Measurements from ENCODE around the gene ANO3. TPM values are rescaled to one million over a fixed set of nuclear protein-coding genes. Genes with fewer than 3 reads are reported as not detected.

Gene ANO3
- total and polyA plus RNA-seq, 2 of the 8 experiments (the other 6 are each of a cell fraction or from before 2014, with no cell fraction given): not detected

DNA sequence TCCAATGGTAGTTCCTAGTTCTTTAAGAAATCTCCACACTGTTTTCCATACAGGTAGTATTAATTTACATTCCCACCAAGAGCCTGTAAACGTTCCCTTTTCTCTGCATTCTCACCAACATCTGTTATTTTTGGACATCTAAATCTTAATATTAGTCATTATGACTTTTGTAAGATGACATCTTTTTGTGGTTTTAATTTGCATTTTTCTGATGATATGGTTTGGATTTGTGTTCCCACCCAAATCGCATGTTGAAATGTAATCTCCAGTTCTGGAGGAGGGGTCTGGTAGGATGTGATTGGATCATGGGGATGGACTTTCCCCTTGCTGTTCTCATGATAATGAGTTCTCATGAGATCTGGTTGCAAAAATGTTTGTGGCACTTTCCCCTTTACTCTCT, 151.2 kb downstream of the ANO3 start:
- TF ChIP-seq RFX5 (IDR thresholded peaks at IDR 0.05; ENCODE audit: borderline replicate concordance, low read depth, low read length) (no peak), CTCF (IDR thresholded peaks at IDR 0.05; ENCODE audit: control extremely low read depth in 1 of 3, insufficient read depth in 1 of 3, low read depth in 1 of 3, low read length in 3 of 3) (no peak), JUN (IDR thresholded peaks at IDR 0.05; ENCODE audit: low read depth, low read length) (no peak), TBP (IDR thresholded peaks at IDR 0.05; ENCODE audit: low read depth, low read length) (no peak), MAFK (IDR thresholded peaks at IDR 0.05; ENCODE audit: low read depth, low read length) (no peak), SIX5 (IDR thresholded peaks at IDR 0.05; ENCODE audit: low read depth, low read length) (no peak), CHD1 (IDR thresholded peaks at IDR 0.05; ENCODE audit: low read depth, low read length) (no peak), BCL11A (IDR thresholded peaks at IDR 0.05; ENCODE audit: low read depth in 2 of 2, low read length in 2 of 2) (no peak)
- no peak overlapping the region for H3K27ac ChIP-seq (ENCODE audit: low read depth, low read length)
- no peak for DNase-seq (ENCODE audit: low read depth in 1 of 2, low spot score in 2 of 2)
- H4K91ac ChIP-seq (replicated peaks; ENCODE audit: insufficient read length, low read length): no peak overlapping the region
- H2BK15ac ChIP-seq (ENCODE audit: low read length): no peak overlapping the region
- no peaks in the 10 kb centered on the region for H3K79me2 ChIP-seq (ENCODE audit: control insufficient read depth in 1 of 2, insufficient read depth in 2 of 2, low read length in 2 of 2)
- H4K8ac ChIP-seq (ENCODE audit: extremely low read depth, insufficient read depth, low read length): no peak overlapping the region
- no peak overlapping the region for H3K9ac ChIP-seq (replicated peaks in 1 of 4; ENCODE audit: extremely low read depth in 1 of 4, low read depth in 3 of 4, low read length in 3 of 4)
- WGBS, 2 experiments (ENCODE audit: extremely low coverage in 1 of 2, insufficient coverage in 1 of 2, insufficient read length in 1 of 2, insufficient replicate concordance in 2 of 2, low coverage in 1 of 2, low lambda C conversion rate in 2 of 2, missing lambda C conversion rate in 1 of 2): 83% methylated on average over 2 of the region's 2 CpGs; no CpG with 5 or more reads in 1 of the 2 experiments
- no peak overlapping the region for H3K18ac ChIP-seq (ENCODE audit: extremely low read depth, low read length)
- H3K79me1 ChIP-seq (ENCODE audit: low read depth, low read length): no peaks in the 10 kb centered on the region
- no peak overlapping the region; the same call in 1 of the 2 replicates for H2AFZ ChIP-seq (ENCODE audit: low read length)
- no peak overlapping the region for H2BK120ac ChIP-seq (replicated peaks; ENCODE audit: low read depth, low read length)
- CTCF ChIA-PET (ENCODE audit: partially characterized antibody): no interaction called here
- H3K14ac ChIP-seq (ENCODE audit: insufficient read length): no peak overlapping the region
- no peak overlapping the region for H2BK20ac ChIP-seq (ENCODE audit: low read length)
- H2AK5ac ChIP-seq (ENCODE audit: low read depth, low read length): no peak overlapping the region
- no peaks in the 10 kb centered on the region for H3K27me3 ChIP-seq (replicated peaks in 1 of 4; ENCODE audit: control insufficient read depth in 3 of 4, extremely low read depth in 1 of 4, insufficient read depth in 3 of 4, low read length in 3 of 4)
- no peak overlapping the region for H3K4me3 ChIP-seq (ENCODE audit: extremely low read depth in 1 of 4, insufficient read depth in 2 of 4, low read depth in 3 of 4, low read length in 4 of 4)
- H3K4me2 ChIP-seq (ENCODE audit: insufficient read depth in 1 of 2, low read depth in 2 of 2, low read length in 2 of 2): no peak overlapping the region
- H3K9me3 ChIP-seq (ENCODE audit: insufficient read depth in 2 of 2, low read depth in 1 of 2, low read length in 1 of 2): peaks cover 7 to 11% of the 10 kb centered on the region in 2 experiments; a peak in 3 of 4 replicates
- no peak for FAIRE-seq
- no peaks in the 10 kb centered on the region for H4K20me1 ChIP-seq (replicated peaks in 1 of 2; ENCODE audit: control insufficient read depth in 1 of 2, insufficient read depth in 2 of 2, low read length in 2 of 2)
- H3K4ac ChIP-seq (replicated peaks; ENCODE audit: insufficient read length, low read depth, low read length): no peak overlapping the region
- H3K23me2 ChIP-seq (ENCODE audit: low read depth, low read length): no peaks in the 10 kb centered on the region
- no peak overlapping the region for H4K5ac ChIP-seq (ENCODE audit: insufficient read length, low read depth, low read length)
- POLR2A ChIA-PET (ENCODE audit: partially characterized antibody): no interaction called here
- H3K36me3 ChIP-seq (ENCODE audit: control insufficient read depth in 2 of 4, insufficient read depth in 4 of 4, low read length in 3 of 4): no peaks in the 10 kb centered on the region
- no peak overlapping the region for H3K23ac ChIP-seq (ENCODE audit: insufficient read length)
- H2BK12ac ChIP-seq (ENCODE audit: low read depth, low read length): no peak overlapping the region
- H3K56ac ChIP-seq (replicated peaks; ENCODE audit: insufficient read length, low read depth, low read length): no peak overlapping the region
- no peak overlapping the region for H2BK5ac ChIP-seq (ENCODE audit: low read depth, low read length)
- H3K4me1 ChIP-seq (replicated peaks in 1 of 4; ENCODE audit: control insufficient read depth in 3 of 4, insufficient read depth in 4 of 4, low read length in 3 of 4): no peaks in the 10 kb centered on the region
